Measurements from ENCODE around the gene ANKFY1. TPM values are rescaled to one million over a fixed set of nuclear protein-coding genes. Genes with fewer than 3 reads are reported as not detected.

The ANKFY1 gene
- polyA plus RNA-seq, 3 donors = 43.7 to 48.4 (median 44.5) TPM

- no peak for DNase-seq (ENCODE audit: low read depth in 3 of 3, low spot score in 2 of 3)
Measured at GRCh38 chr17:4182043-4182442, 81.7 kb downstream of the ANKFY1 start.

DNA sequence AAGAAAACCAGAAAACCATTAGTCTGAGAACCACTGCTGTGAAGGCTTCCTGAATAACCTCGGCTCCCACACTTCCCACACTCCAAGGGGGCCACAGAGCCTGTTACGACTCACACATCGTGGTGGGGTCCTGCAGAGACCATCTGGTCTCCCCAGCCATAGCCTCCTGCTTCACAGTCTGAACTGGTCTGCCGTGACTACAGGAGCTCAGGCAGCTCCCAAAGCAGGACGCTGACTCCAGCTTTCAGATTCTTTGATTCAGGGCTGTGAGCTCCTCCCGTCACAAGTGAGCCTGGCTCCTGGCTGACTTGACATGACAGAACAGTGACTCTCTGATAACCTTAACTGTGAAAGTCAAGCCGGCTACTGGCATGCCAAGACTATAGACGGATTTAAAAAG is 83.0 kb downstream of the ANKFY1 start:
- no peak for DNase-seq (ENCODE audit: low read depth in 3 of 3, low spot score in 2 of 3)

DNA sequence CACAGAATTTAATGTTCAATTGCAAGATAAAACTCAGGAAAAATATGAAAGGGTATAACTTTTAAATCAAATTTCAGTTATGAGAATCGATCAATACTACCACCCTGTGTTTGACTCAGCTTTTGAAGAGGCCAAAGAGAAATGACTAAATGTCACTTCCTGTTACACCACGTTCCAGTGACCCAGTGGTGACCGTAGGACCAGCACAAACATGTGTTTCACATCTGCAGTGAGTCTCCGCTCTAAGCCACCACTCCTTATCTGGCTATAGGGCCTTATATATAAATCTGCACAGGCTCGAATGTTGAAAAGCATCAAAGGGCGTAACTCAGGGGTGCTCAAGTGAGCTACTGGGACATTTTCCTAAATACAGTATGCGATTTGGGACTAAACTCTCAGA is 84.7 kb downstream of the ANKFY1 start:
- DNase-seq (ENCODE audit: low read depth in 3 of 3, low spot score in 2 of 3) = no peak

DNA sequence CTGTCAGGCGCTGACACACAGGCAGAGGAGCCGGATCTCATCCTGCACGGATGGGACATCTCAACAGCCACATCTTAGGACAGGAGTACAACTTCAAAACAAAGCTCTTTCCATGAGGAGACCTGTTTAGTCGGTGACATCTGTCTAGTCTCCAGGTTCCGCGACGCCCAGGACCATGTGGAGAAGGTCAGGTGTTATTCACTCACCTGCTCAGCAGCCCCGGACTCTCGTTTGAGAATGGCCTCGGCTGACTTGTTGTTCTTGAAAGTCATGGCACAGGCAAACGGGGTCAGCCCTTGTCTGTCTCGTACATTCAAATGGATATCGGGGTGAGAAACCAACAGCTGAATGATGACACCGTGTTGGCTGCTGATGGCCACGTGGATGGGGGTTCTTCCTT is 85.1 kb downstream of the ANKFY1 start:
- no peak for DNase-seq (ENCODE audit: low read depth in 3 of 3, low spot score in 2 of 3)

DNA sequence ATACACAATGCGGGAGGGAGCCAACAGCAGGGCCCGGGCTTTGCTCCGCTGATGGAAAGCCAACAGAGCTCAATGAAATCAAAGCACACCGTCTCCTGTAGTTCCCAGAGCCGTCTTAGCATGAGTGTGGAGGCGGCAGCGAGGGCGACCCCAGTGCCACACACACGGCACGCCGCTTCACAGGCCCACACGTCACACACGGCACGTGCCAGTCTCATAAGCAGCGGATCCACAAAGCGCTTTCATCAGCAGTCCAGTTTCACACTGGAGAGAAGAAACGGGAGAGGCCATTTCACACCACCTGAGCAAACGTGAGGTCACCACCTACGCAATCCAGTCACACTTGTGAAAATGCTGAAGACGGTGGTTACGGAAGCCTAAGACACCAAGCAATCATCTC is 86.0 kb downstream of the ANKFY1 start:
- DNase-seq (ENCODE audit: low read depth in 3 of 3, low spot score in 2 of 3) = no peak

- DNase-seq (ENCODE audit: low read depth in 3 of 3, low spot score in 2 of 3) = no peak
Measured at GRCh38 chr17:4176808-4177472, 86.8 kb downstream of the ANKFY1 start.

GRCh38 chr17:4175921-4176807 is 87.6 kb downstream of the ANKFY1 start:
- DNase-seq (ENCODE audit: low read depth in 3 of 3, low spot score in 2 of 3) = no peak

DNA sequence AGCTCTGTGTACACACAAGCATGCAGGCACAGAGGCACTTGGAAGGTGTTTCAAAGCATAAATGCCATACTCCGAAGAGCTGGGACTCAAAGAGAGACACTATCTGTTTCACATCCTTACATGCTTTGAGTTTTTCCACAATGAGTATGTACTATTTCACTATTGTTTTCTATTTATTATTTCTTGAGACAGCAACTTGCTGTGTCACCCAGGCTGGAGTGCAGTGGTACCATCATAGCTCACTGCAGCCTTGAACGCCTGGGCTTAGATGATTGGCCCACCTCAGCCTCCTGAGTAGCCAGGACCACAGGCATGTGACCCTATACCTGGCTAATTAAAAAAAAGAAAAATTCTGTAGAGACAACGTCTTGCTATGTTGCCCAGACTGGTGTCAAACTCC is 89.2 kb downstream of the ANKFY1 start:
- no peak for DNase-seq (ENCODE audit: low read depth in 3 of 3, low spot score in 2 of 3)

GRCh38 chr17:4173781-4174180 is 90.0 kb downstream of the ANKFY1 start:
- no peak for DNase-seq (ENCODE audit: low read depth in 3 of 3, low spot score in 2 of 3)

GRCh38 chr17:4172356-4172755 is 91.4 kb downstream of the ANKFY1 start:
- DNase-seq (ENCODE audit: low read depth in 3 of 3, low spot score in 2 of 3) = no peak

DNA sequence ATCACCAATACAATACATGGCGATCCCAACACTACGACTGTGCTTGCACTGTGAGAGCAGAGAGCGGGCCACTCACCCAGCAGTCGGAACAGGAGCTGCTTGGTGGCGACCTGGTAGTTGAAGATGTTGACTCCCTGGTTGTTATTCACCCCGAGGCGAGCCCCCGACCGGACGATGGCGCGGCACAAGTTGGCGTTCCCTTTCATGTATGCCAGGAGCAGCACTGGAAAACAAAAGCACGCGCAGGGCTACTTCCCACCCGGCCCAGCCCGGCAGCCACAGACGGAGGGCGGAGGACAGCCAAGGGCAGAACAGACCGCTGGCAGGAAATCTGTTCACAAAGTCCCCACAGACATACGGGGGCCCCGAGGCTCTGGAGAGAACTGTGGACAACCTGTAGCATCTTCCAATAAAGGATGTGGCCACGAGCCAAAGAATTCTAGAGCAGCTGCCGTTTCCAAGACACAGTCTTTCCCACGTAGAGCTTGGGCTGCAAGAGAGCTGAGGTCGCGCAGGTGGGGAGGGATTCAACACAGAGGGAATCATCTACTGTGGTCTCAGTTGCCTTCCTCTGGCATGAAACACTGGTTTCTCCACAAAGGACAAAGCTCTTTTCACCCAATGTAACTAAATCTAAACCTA is 93.0 kb downstream of the ANKFY1 start:
- no peak for DNase-seq (ENCODE audit: low read depth in 3 of 3, low spot score in 2 of 3)

DNA sequence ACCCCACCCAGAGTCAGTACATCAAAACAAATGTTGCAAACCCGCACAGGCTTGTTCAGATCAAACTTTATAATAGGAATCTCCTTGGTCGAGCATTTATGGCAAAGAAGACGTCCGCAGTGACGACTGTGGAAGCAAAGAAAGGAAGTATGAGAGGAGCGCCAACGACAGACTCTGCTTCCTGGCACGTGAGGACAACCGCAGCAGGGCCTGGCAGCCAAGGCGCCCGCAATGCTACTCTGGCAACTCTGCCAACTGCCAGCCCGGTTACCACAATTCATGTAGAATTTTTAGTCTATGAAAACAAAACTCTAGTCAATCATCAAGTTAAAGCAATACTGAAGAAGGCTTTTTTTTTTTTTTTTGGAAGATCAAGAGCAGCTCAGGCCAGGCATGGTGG is 96.0 kb downstream of the ANKFY1 start:
- no peak for DNase-seq (ENCODE audit: low read depth in 3 of 3, low spot score in 2 of 3)

DNA sequence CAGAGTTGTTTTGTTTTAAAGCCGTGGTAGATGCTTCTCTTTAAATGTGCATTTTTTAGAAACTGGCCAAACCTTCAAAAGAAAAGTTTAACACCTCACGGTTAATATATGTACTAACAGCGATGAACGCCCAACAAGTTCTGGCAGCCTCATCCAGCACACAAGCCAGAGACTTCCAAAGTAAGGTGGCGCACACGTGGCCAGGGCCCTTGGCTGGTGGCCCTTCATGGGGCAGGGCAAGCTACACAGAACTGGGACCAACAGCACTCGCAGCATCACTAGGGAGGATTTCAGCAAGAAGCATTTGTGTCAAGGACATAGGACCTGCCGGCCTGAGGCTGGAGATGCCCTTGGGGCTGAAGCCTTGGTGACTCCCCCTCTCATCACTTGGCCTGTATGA is 97.4 kb downstream of the ANKFY1 start:
- DNase-seq (ENCODE audit: low read depth in 3 of 3, low spot score in 2 of 3) = no peak

GRCh38 chr17:4165301-4166010 is 98.3 kb downstream of the ANKFY1 start:
- DNase-seq (ENCODE audit: low read depth in 3 of 3, low spot score in 2 of 3) = no peak

DNA sequence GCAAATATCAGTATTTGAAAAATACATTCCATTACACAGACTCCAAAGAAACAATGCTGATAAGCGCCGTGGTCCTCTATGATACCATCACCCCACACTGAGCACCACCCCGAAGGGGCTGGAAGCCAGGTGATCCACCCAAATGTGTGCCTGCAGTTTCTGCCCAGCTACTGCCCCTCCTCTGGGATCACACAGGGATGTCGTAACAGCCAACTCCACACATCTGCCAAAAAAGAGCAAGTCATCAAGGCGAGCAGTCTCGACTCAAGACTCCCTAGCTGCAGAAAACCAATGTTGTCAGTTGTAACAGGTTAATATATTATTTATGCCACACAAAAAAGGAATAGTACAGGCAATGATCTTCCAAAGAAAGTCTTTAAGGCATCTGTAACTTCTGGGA is 99.8 kb downstream of the ANKFY1 start:
- DNase-seq (ENCODE audit: low read depth in 3 of 3, low spot score in 2 of 3) = no peak

GRCh38 chr17:4162775-4163466 is 100.9 kb downstream of the ANKFY1 start:
- no peak for DNase-seq (ENCODE audit: low read depth in 3 of 3, low spot score in 2 of 3)

DNA sequence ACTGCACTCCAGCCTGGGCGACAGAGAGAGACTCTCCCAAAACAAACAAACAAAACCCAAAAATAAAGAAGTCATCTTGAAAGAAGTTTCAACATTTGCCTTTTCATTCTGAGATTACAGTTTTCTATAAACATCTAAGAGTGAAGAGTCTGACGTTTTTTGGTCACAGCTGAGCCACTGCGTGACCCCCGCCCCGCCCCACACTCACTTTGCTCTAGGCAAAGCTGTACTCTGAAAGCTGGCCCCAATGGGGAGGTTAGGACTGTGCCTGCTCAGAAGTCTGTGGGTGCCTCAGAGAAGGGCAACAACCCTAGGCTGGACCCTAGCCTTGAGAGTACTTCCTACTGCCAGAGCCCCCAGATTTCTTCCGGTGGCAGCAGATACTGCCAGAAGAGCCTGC is 101.5 kb downstream of the ANKFY1 start:
- no peak for DNase-seq (ENCODE audit: low read depth in 3 of 3, low spot score in 2 of 3)

DNA sequence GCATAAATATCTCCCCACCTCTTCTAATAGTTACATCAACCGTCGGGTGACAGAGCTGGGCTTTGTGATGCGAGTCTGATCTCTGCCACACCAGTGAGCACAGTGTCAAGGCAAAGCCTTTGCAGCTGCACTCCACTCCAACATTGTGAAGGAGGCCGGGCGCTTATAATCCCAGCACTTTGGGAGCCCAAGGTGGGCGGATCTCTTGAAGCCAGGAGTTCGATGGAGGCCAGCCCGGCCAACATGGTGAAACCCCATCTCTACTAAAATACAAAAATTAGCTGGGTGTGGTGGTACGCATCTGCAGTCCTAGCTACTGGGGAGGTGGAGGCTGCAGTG is 101.8 kb downstream of the ANKFY1 start:
- DNase-seq (ENCODE audit: low read depth in 3 of 3, low spot score in 2 of 3) = no peak

DNA sequence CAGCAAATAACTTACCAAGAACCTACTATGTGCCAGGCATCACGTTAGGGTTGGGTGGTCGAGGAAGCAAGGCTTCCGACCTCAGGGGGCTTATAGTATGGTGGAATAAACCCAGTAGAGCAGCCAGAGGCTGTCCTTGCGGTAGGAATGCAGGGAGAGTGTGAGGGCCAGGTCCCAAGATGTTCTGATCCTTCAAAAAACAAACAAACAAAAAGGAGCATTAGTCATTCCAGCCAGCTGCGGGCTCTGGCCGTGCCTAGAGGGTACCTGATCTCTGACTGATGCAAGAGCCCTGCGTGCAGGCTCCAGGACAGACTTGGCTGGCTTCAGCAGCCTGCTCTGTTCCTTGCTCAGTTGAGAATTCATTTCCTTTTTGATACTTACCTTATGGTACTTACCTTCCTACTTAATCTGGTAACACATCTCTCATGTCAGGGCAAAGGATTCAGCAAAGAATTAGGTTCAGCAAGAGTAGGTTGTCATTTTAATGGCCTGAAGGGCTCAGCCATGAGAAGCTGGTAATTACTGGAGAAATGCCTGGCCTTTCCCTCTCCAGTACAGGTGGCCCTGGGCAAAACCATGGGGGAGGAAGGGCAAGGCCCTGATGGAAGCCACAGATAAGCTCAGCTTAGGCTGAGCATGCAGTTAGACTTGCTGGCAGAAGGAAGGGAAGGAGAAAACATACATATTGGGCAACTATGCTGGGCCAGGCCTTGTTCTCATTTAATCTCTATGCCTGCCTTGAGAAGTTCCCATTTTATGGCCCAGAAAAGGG is 102.4 kb downstream of the ANKFY1 start:
- DNase-seq (ENCODE audit: low read depth in 3 of 3, low spot score in 2 of 3) = no peak

- DNase-seq (ENCODE audit: low read depth in 3 of 3, low spot score in 2 of 3) = no peak
Measured at GRCh38 chr17:4160294-4160859, 103.4 kb downstream of the ANKFY1 start.
